ENCODE data around the gene CGB1. TPM values are rescaled to one million over a fixed set of nuclear protein-coding genes. Genes with fewer than 3 reads are reported as not detected.
A peak's percentile ranks its signal among the peaks of the same experiment; 100 is the strongest.
"Not testable (repeated sequence)": the region's sequence is repeated elsewhere in the genome, so short reads cannot be mapped to it uniquely, and the experiment has no call there.

Gene CGB1
- total RNA-seq, 2 experiments from 2014 or later, result not detected

- H3K27me3 Mint-ChIP-seq (ENCODE audit: low read depth); POLR2A ChIA-PET; H3K36me3 Mint-ChIP-seq (ENCODE audit: low read depth); H3K4me1 Mint-ChIP-seq (ENCODE audit: low read depth); H3K27ac Mint-ChIP-seq; CTCF ChIA-PET; H3K9me3 Mint-ChIP-seq (ENCODE audit: insufficient read depth): not testable (repeated sequence)
- ATAC-seq (peak; percentile 71), DNase-seq (peak; percentile 67)
- H3K4me3 Mint-ChIP-seq, result peak within 1 kb of the TSS; percentile 28
Measured at GRCh38 chr19:49031642-49032301, 4.9 kb downstream of the CGB1 start, which contains the start of gene CGB2. Gene CGB2, plus strand, starts transcription at chr19:49031890. Its CDS starts 206 bp downstream, at chr19:49032096.

- H3K4me3 Mint-ChIP-seq; H3K27ac Mint-ChIP-seq; CTCF ChIA-PET; ATAC-seq; H3K36me3 Mint-ChIP-seq (ENCODE audit: low read depth); POLR2A ChIA-PET; H3K9me3 Mint-ChIP-seq (ENCODE audit: insufficient read depth); DNase-seq; H3K4me1 Mint-ChIP-seq (ENCODE audit: low read depth); H3K27me3 Mint-ChIP-seq (ENCODE audit: low read depth): not testable (repeated sequence)
Measured at GRCh38 chr19:49030323-49030722, 6.4 kb downstream of the CGB1 start.

GRCh38 chr19:49029749-49030148 lies 6.9 kb downstream of the CGB1 start:
- ATAC-seq; DNase-seq; H3K4me1 Mint-ChIP-seq (ENCODE audit: low read depth); H3K36me3 Mint-ChIP-seq (ENCODE audit: low read depth); POLR2A ChIA-PET; CTCF ChIA-PET; H3K9me3 Mint-ChIP-seq (ENCODE audit: insufficient read depth); H3K27me3 Mint-ChIP-seq (ENCODE audit: low read depth); H3K27ac Mint-ChIP-seq; H3K4me3 Mint-ChIP-seq: not testable (repeated sequence)

- H3K9me3 Mint-ChIP-seq (ENCODE audit: insufficient read depth); DNase-seq; ATAC-seq; POLR2A ChIA-PET; H3K36me3 Mint-ChIP-seq (ENCODE audit: low read depth); H3K4me3 Mint-ChIP-seq; H3K4me1 Mint-ChIP-seq (ENCODE audit: low read depth); H3K27me3 Mint-ChIP-seq (ENCODE audit: low read depth); H3K27ac Mint-ChIP-seq; CTCF ChIA-PET: not testable (repeated sequence)
Measured at GRCh38 chr19:49028686-49029085, 8.0 kb downstream of the CGB1 start.

- POLR2A ChIA-PET, result not testable (repeated sequence)
- peaks cover 10% of the 10 kb centered on the region for H3K4me1 Mint-ChIP-seq (ENCODE audit: low read depth)
Measured at GRCh38 chr19:49025599-49025998, 11.1 kb downstream of the CGB1 start.

GRCh38 chr19:49025088-49025487 lies 11.6 kb downstream of the CGB1 start:
- H3K4me3 Mint-ChIP-seq; CTCF ChIA-PET; POLR2A ChIA-PET; H3K27me3 Mint-ChIP-seq (ENCODE audit: low read depth); DNase-seq; H3K27ac Mint-ChIP-seq; H3K9me3 Mint-ChIP-seq (ENCODE audit: insufficient read depth); ATAC-seq; H3K36me3 Mint-ChIP-seq (ENCODE audit: low read depth): not testable (repeated sequence)
- peaks cover 15% of the 10 kb centered on the region for H3K4me1 Mint-ChIP-seq (ENCODE audit: low read depth)

More at GRCh38 chr19:49025599-49025998, 11.1 kb downstream of the CGB1 start:
- H3K27me3 Mint-ChIP-seq (ENCODE audit: low read depth); H3K4me3 Mint-ChIP-seq; DNase-seq; ATAC-seq; CTCF ChIA-PET; H3K9me3 Mint-ChIP-seq (ENCODE audit: insufficient read depth); H3K36me3 Mint-ChIP-seq (ENCODE audit: low read depth); H3K27ac Mint-ChIP-seq: not testable (repeated sequence)

GRCh38 chr19:49024233-49024632 lies 12.5 kb downstream of the CGB1 start, which contains the start of gene CGB3:
Gene CGB3, minus strand, starts transcription at chr19:49024333. Its CDS starts 362 bp downstream, at chr19:49023971.
- CTCF ChIA-PET; H3K27me3 Mint-ChIP-seq (ENCODE audit: low read depth); ATAC-seq: not testable (repeated sequence)

GRCh38 chr19:49022116-49022515 lies 14.6 kb downstream of the CGB1 start:
- Mint-ChIP-seq H3K27ac (no peak overlapping the region), H3K4me1 (ENCODE audit: low read depth) (peaks cover 38% of the 10 kb centered on the region), H3K27me3 (ENCODE audit: low read depth) (peaks cover 11% of the 10 kb centered on the region), H3K4me3 (no peak overlapping the region), H3K9me3 (ENCODE audit: insufficient read depth) (no peaks in the 10 kb centered on the region), H3K36me3 (ENCODE audit: low read depth) (no peaks in the 10 kb centered on the region)
- DNase-seq (no peak), ATAC-seq (no peak)
- ChIA-PET CTCF (interaction anchor here (1.4 to 5.8 kb wide), 2 partner anchors 23 to 76 kb away, joined by 4 to 32 read pairs; no protein-coding TSS in a partner anchor), POLR2A (no interaction called here)

More at GRCh38 chr19:49024233-49024632, 12.5 kb downstream of the CGB1 start, which contains the start of gene CGB3:
- H3K9me3 Mint-ChIP-seq (ENCODE audit: insufficient read depth); POLR2A ChIA-PET; DNase-seq; H3K36me3 Mint-ChIP-seq (ENCODE audit: low read depth); H3K4me3 Mint-ChIP-seq; H3K27ac Mint-ChIP-seq: not testable (repeated sequence)
- H3K4me1 Mint-ChIP-seq (ENCODE audit: low read depth), result peaks cover 21% of the 10 kb centered on the region

- no peak for DNase-seq
- Mint-ChIP-seq H3K36me3 (ENCODE audit: low read depth) (no peaks in the 10 kb centered on the region), H3K4me1 (ENCODE audit: low read depth) (peaks cover 39% of the 10 kb centered on the region), H3K4me3 (no peak overlapping the region), H3K27ac (peak overlapping the region; percentile 2), H3K9me3 (ENCODE audit: insufficient read depth) (no peaks in the 10 kb centered on the region), H3K27me3 (ENCODE audit: low read depth) (peaks cover 11% of the 10 kb centered on the region)
- ChIA-PET POLR2A (no interaction called here), CTCF (interaction anchor here (0.6 to 5.8 kb wide), 3 partner anchors 22 to 77 kb away, joined by 3 to 32 read pairs (median 4); no protein-coding TSS in a partner anchor)
- no peak for ATAC-seq
Measured at GRCh38 chr19:49020931-49021895, 15.5 kb downstream of the CGB1 start.

GRCh38 chr19:49020342-49020741 lies 16.4 kb downstream of the CGB1 start:
- no peak for ATAC-seq
- no peak overlapping the region for H3K4me3 Mint-ChIP-seq
- H3K4me1 Mint-ChIP-seq (ENCODE audit: low read depth), result peaks cover 39% of the 10 kb centered on the region
- DNase-seq, result no peak
- no peak overlapping the region for H3K27ac Mint-ChIP-seq
- H3K36me3 Mint-ChIP-seq (ENCODE audit: low read depth), result peaks cover 7% of the 10 kb centered on the region
- ChIA-PET CTCF (interaction anchor here (0.6 to 5.8 kb wide), 3 partner anchors 22 to 36 kb away, joined by 3 to 32 read pairs (median 26); partner anchors contain the start of genes GYS1 and RUVBL2), POLR2A (no interaction called here)
- H3K9me3 Mint-ChIP-seq (ENCODE audit: insufficient read depth), result no peaks in the 10 kb centered on the region
- peaks cover 11% of the 10 kb centered on the region for H3K27me3 Mint-ChIP-seq (ENCODE audit: low read depth)

GRCh38 chr19:49019242-49019932 lies 17.3 kb downstream of the CGB1 start:
- POLR2A ChIA-PET, result interaction anchor here (1.1 kb wide), 1 partner anchor 79 kb away, joined by 3 read pairs; no protein-coding TSS in a partner anchor
- H3K36me3 Mint-ChIP-seq (ENCODE audit: low read depth), result peaks cover 7% of the 10 kb centered on the region
- peak; percentile 32 for ATAC-seq

More at GRCh38 chr19:49019242-49019932, 17.3 kb downstream of the CGB1 start:
- Mint-ChIP-seq H3K4me1 (ENCODE audit: low read depth) (peaks cover 39% of the 10 kb centered on the region), H3K9me3 (ENCODE audit: insufficient read depth) (no peaks in the 10 kb centered on the region), H3K27ac (peak overlapping the region; percentile 30), H3K27me3 (ENCODE audit: low read depth) (peaks cover 11% of the 10 kb centered on the region), H3K4me3 (peak overlapping the region; percentile 72)
- peak; percentile 64 for DNase-seq
- CTCF ChIA-PET, result interaction anchor here (1.7 to 5.8 kb wide), 3 partner anchors 21 to 78 kb away, joined by 8 to 32 read pairs (median 26); partner anchors contain the start of genes GYS1 and RUVBL2
